ENCODE data around the gene PKNOX1.
"Not testable (repeated sequence)": the region's sequence is repeated elsewhere in the genome, so short reads cannot be mapped to it uniquely, and the experiment has no call there.

GRCh38 chr21:43082587-43083300, 108.4 kb downstream of the PKNOX1 start:
- TF ChIP-seq POLR2A (IDR thresholded peaks at IDR 0.05; ENCODE audit: extremely low read depth, insufficient read length); MAX (IDR thresholded peaks at IDR 0.05; ENCODE audit: low read depth, low read length); CTCF (IDR thresholded peaks at IDR 0.05; ENCODE audit: low read depth, low read length); MYC (IDR thresholded peaks at IDR 0.05; ENCODE audit: low read depth, low read length): not testable (repeated sequence)

Data from NB4 (cell line).